GM18499 (cell line): ENCODE measurements around the gene SLC39A2.
"Not testable (repeated sequence)": the region's sequence is repeated elsewhere in the genome, so short reads cannot be mapped to it uniquely, and the experiment has no call there.

Experiments
- ATAC-seq: cut with Tn5 transposase; IDR thresholded peaks from one replicate; pipeline ENCODE4 v1.9.1; 2021; ENCODE audit warnings: moderate number of reproducible peaks; ENCODE audit not compliant: insufficient read depth, unreplicated experiment

Gene SLC39A2

GRCh38 chr14:20998674-20999366 is at the start of gene SLC39A2:
Gene SLC39A2 (plus strand): TSS chr14:20999293. CDS start chr14:20999447, 154 bp downstream.
- no peak for ATAC-seq

GRCh38 chr14:20954736-20955537 is 44.2 kb upstream of the SLC39A2 start, which contains the start of gene RNASE2:
Gene RNASE2 (plus strand): TSS chr14:20955487. CDS start chr14:20955772, 285 bp downstream.
- ATAC-seq, result not testable (repeated sequence)

GRCh38 chr14:20955538-20955873 is 43.6 kb upstream of the SLC39A2 start:
- not testable (repeated sequence) for ATAC-seq

GRCh38 chr14:20956376-20956976 is 42.6 kb upstream of the SLC39A2 start:
- no peak for ATAC-seq

GRCh38 chr14:20958946-20959345 is 40.1 kb upstream of the SLC39A2 start:
- not testable (repeated sequence) for ATAC-seq

- no peak for ATAC-seq
Measured at GRCh38 chr14:20969336-20969735, 29.8 kb upstream of the SLC39A2 start.

GRCh38 chr14:20970647-20970982 is 28.5 kb upstream of the SLC39A2 start:
- ATAC-seq, result peak; percentile 12

GRCh38 chr14:20970983-20971704 is 27.9 kb upstream of the SLC39A2 start:
- ATAC-seq, result peak; percentile 61

GRCh38 chr14:20971705-20972021 is 27.4 kb upstream of the SLC39A2 start:
- ATAC-seq, result no peak

GRCh38 chr14:20973501-20973900 is 25.6 kb upstream of the SLC39A2 start:
- ATAC-seq, result no peak

GRCh38 chr14:20976291-20976690 is 22.8 kb upstream of the SLC39A2 start:
- no peak for ATAC-seq

- no peak for ATAC-seq
Measured at GRCh38 chr14:20978687-20979086, 20.4 kb upstream of the SLC39A2 start.

- ATAC-seq, result no peak
Measured at GRCh38 chr14:20980906-20981305, 18.2 kb upstream of the SLC39A2 start.

GRCh38 chr14:20982646-20983369 is 16.3 kb upstream of the SLC39A2 start:
- no peak for ATAC-seq

GRCh38 chr14:20985650-20986049 is 13.4 kb upstream of the SLC39A2 start:
- ATAC-seq, result not testable (repeated sequence)

GRCh38 chr14:20986811-20987210 is 12.3 kb upstream of the SLC39A2 start:
- no peak for ATAC-seq

GRCh38 chr14:20988717-20989470 is 10.2 kb upstream of the SLC39A2 start:
- no peak for ATAC-seq

GRCh38 chr14:20989471-20989786 is 9.7 kb upstream of the SLC39A2 start:
- no peak for ATAC-seq

- peak; percentile 88 for ATAC-seq
Measured at GRCh38 chr14:20989787-20990600, 9.1 kb upstream of the SLC39A2 start, which contains the start of gene METTL17. Gene METTL17 (plus strand): TSS chr14:20989980. CDS start chr14:20990003, 23 bp downstream.
